SK-N-SH (cell line): ENCODE results near the gene TRIM47. TPM values are rescaled to one million over a fixed set of nuclear protein-coding genes. Genes with fewer than 3 reads are reported as not detected.

Experiments used
- CTCF ChIA-PET: fragments of 300-600, 350-600 bp; formaldehyde crosslinking; extraction: SDS; loops from one replicate; lab custom pipeline; 2021; lab: Yijun Ruan, JAX
- POLR2A ChIA-PET: fragments of 350-600 bp; sonication (Branson Sonifier 250); formaldehyde crosslinking; extraction: SDS; loops from one replicate; lab custom pipeline; 2020; ENCODE audit warnings: antibody characterized with exemption, inconsistent platforms; lab: Yijun Ruan, JAX
- DNase-seq: peaks from one replicate; pipeline ENCODE4 v3.0.0; 2012
- H2AFZ ChIP-seq: fragments of 200-600 bp; sonication (generic); 2 replicates; pipeline ENCODE4 v1.8.1; 2016; ENCODE audit warnings: antibody characterized with exemption, mild to moderate bottlenecking, low read depth
- H3F3A ChIP-seq: fragments of 200-600 bp; sonication (generic); replicated peaks from 2 replicates; pipeline ENCODE3; 2016; ENCODE audit warnings: antibody characterized with exemption, mild to moderate bottlenecking; ENCODE audit not compliant: insufficient read depth
- H3K27ac ChIP-seq, 2 experiments: fragments of 200-500 bp in 1 of 2; fragments of 200-600 bp in 1 of 2; sonication (Bioruptor generic) in 1 of 2; sonication (generic), shearing (Covaris generic) in 1 of 2; 2 replicates each; pipeline versions ENCODE4 v1.5.1 to v1.6.1; 2014 to 2016; ENCODE audit warnings: low read depth in 2 of 2, inconsistent platforms in 1 of 2, low read length in 1 of 2, mild to moderate bottlenecking in 1 of 2, mixed read lengths in 1 of 2
- H3K27me3 ChIP-seq: fragments of 200-600 bp; sonication (generic), shearing (Covaris generic); 2 replicates; pipeline ENCODE4 v1.6.1; 2016; ENCODE audit warnings: mixed run types; ENCODE audit not compliant: insufficient read depth
- H3K36me3 ChIP-seq, 2 experiments: fragments of 200-500 bp in 1 of 2; fragments of 200-600 bp in 1 of 2; sonication (Bioruptor generic) in 1 of 2; sonication (generic) in 1 of 2; replicated peaks in 1 of 2; 2 replicates each; pipeline versions ENCODE3 to v1.5.1; 2014 to 2016; ENCODE audit warnings: low read length in 1 of 2, mild to moderate bottlenecking in 1 of 2; ENCODE audit not compliant: insufficient read depth in 2 of 2, control insufficient read depth in 1 of 2
- H3K4me1 ChIP-seq, 2 experiments: fragments of 200-500 bp in 1 of 2; fragments of 200-600 bp in 1 of 2; sonication (Bioruptor generic) in 1 of 2; sonication (generic), shearing (Covaris generic) in 1 of 2; 2 replicates each; pipeline versions ENCODE4 v1.5.1 to v1.6.1; 2014 to 2016; ENCODE audit warnings: low read depth in 1 of 2, low read length in 1 of 2, mixed run types in 1 of 2; ENCODE audit not compliant: insufficient read depth in 2 of 2, control insufficient read depth in 1 of 2
- H3K4me2 ChIP-seq: fragments of 200-600 bp; sonication (generic), shearing (Covaris generic); 2 replicates; pipeline ENCODE4 v1.6.1; 2017; ENCODE audit warnings: mixed run types
- H3K4me3 ChIP-seq, 2 experiments: fragments of 200-500 bp in 1 of 2; fragments of 200-600 bp in 1 of 2; sonication (Bioruptor generic) in 1 of 2; sonication (generic), shearing (Covaris generic) in 1 of 2; 2 replicates each; pipeline versions ENCODE4 v1.5.1 to v1.8.1; 2014 to 2016; ENCODE audit warnings: low read depth in 2 of 2, inconsistent platforms in 1 of 2, low read length in 1 of 2, mild to moderate bottlenecking in 1 of 2, mixed read lengths in 1 of 2, moderate library complexity in 1 of 2
- H3K79me2 ChIP-seq: fragments of 200-600 bp; sonication (generic); 2 replicates; pipeline ENCODE4 v1.8.1; 2017; ENCODE audit warnings: mild to moderate bottlenecking; ENCODE audit not compliant: insufficient read depth
- H3K9ac ChIP-seq: fragments of 200-600 bp; sonication (generic); 2 replicates; pipeline ENCODE4 v1.6.1; 2017; ENCODE audit warnings: mixed run types
- H3K9me2 ChIP-seq: fragments of 200-600 bp; sonication (generic); 2 replicates; pipeline ENCODE4 v1.6.1; 2017; ENCODE audit warnings: mixed run types
- H3K9me3 ChIP-seq: fragments of 200-600 bp; sonication (generic); 2 replicates; pipeline ENCODE4 v1.6.1; 2017; ENCODE audit warnings: mixed run types, mild to moderate bottlenecking, moderate library complexity
- H4K20me1 ChIP-seq: fragments of 200-600 bp; sonication (generic); 2 replicates; pipeline ENCODE4 v1.6.1; 2017; ENCODE audit warnings: mild to moderate bottlenecking, mixed run types; ENCODE audit not compliant: insufficient read depth
- CTCF ChIP-seq: fragments of 200-600 bp; sonication (generic); IDR thresholded peaks from 2 replicates; pipeline ENCODE4 v1.6.1; 2017; ENCODE audit warnings: antibody characterized with exemption, mild to moderate bottlenecking, moderate library complexity
- EZH2phosphoT487 ChIP-seq: fragments of 200-600 bp; sonication (generic); IDR thresholded peaks from 2 replicates; pipeline ENCODE4 v1.6.1; 2017; ENCODE audit warnings: low read depth, mixed run types, mild to moderate bottlenecking, antibody characterized with exemption, moderate library complexity, borderline replicate concordance
- FOSL2 ChIP-seq: IDR thresholded peaks from 2 replicates; pipeline ENCODE4 v1.4.0; 2012; ENCODE audit warnings: low read depth, mild to moderate bottlenecking, moderate library complexity, borderline replicate concordance
- FOXJ3 ChIP-seq: sonication (generic); formaldehyde crosslinking; IDR thresholded peaks from 2 replicates; pipeline ENCODE4 v1.5.1; 2020; ENCODE audit warnings: mild to moderate bottlenecking, missing genetic modification reagents
- FOXM1 ChIP-seq: IDR thresholded peaks from 2 replicates; pipeline ENCODE4 v1.4.0; 2012; ENCODE audit warnings: low read depth, mild to moderate bottlenecking
- GABPA ChIP-seq: IDR thresholded peaks from 2 replicates; pipeline ENCODE4 v1.4.0; 2012; ENCODE audit warnings: low read depth, mild to moderate bottlenecking
- GATA2 ChIP-seq: sonication (generic); formaldehyde crosslinking; IDR thresholded peaks from 2 replicates; pipeline ENCODE4 v1.5.0; 2020; ENCODE audit warnings: mild to moderate bottlenecking, missing genetic modification reagents
- IRF3 ChIP-seq: fragments of 150-350 bp; IDR thresholded peaks from 2 replicates; pipeline ENCODE4 v1.6.1; 2016; ENCODE audit warnings: mild to moderate bottlenecking, low read depth, low read length
- MAX ChIP-seq: IDR thresholded peaks from 2 replicates; pipeline ENCODE4 v1.4.0; 2012; ENCODE audit warnings: low read depth
- NFIC ChIP-seq: IDR thresholded peaks from 2 replicates; pipeline ENCODE4 v1.4.0; 2012; ENCODE audit warnings: borderline replicate concordance
- POLR2AphosphoS5 ChIP-seq: IDR thresholded peaks from 2 replicates; pipeline ENCODE4 v1.6.1; 2012; ENCODE audit warnings: low read depth, low read length
- RAD21 ChIP-seq: IDR thresholded peaks from 2 replicates; pipeline ENCODE4 v1.6.1; 2012; ENCODE audit warnings: mild to moderate bottlenecking, low read length
- RCOR1 ChIP-seq: fragments of 150-350 bp; IDR thresholded peaks from 2 replicates; pipeline ENCODE4 v1.6.1; 2017; ENCODE audit warnings: antibody characterized with exemption, low read length
- RXRA ChIP-seq: IDR thresholded peaks from 2 replicates; pipeline ENCODE4 v1.4.0; 2012; ENCODE audit warnings: low read depth, mild to moderate bottlenecking, borderline replicate concordance
- TAF1 ChIP-seq: IDR thresholded peaks from 2 replicates; pipeline ENCODE4 v1.6.1; 2012; ENCODE audit warnings: low read depth, mild to moderate bottlenecking, low read length, moderate library complexity, borderline replicate concordance
- TCF12 ChIP-seq: IDR thresholded peaks from 2 replicates; pipeline ENCODE4 v1.4.0; 2012
- TEAD4 ChIP-seq: IDR thresholded peaks from 2 replicates; pipeline ENCODE4 v1.4.0; 2012; ENCODE audit warnings: mild to moderate bottlenecking, borderline replicate concordance; ENCODE audit not compliant: insufficient read depth
- USF1 ChIP-seq: IDR thresholded peaks from 2 replicates; pipeline ENCODE4 v1.4.0; 2012; ENCODE audit warnings: low read depth, borderline replicate concordance
- USF2 ChIP-seq: fragments of 150-350 bp; IDR thresholded peaks from 2 replicates; pipeline ENCODE4 v1.6.1; 2017; ENCODE audit warnings: antibody characterized with exemption, low read length, low read depth, borderline replicate concordance
- YY1 ChIP-seq: IDR thresholded peaks from 2 replicates; pipeline ENCODE4 v1.4.0; 2012; ENCODE audit warnings: low read depth, mild to moderate bottlenecking
- WGBS: methylation state at CpG from one replicate; pipeline ENCODE4 v1.1.6; 2017; ENCODE audit warnings: low lambda C conversion rate; 5-methylcytosine and 5-hydroxymethylcytosine counted together
- polyA plus RNA-seq, 3 experiments: library from polyadenylated mRNA; depleted of rRNA; stranded (reverse); fragments of >200 nt; gene quantifications; 2 replicates each; pipeline ENCODE4 v1.2.3, GENCODE V29; 2012

The TRIM47 gene
- polyA plus RNA-seq, 1 of the 3 experiments (the other 2 are of a cell fraction) = 5.1 TPM

- no peak for DNase-seq
- 94% methylated on average over 25 of the region's 32 CpGs for WGBS
- H3K79me2 ChIP-seq = no peaks in the 10 kb centered on the region
- POLR2A ChIA-PET = no interaction called here
- peaks cover 4 to 8% of the 10 kb centered on the region in 2 experiments for H3K36me3 ChIP-seq
- H2AFZ ChIP-seq = no peak overlapping the region
- no peak for TF ChIP-seq TAF1
- TF ChIP-seq RXRA = no peak
- no peak for TF ChIP-seq CTCF
- no peak for TF ChIP-seq POLR2AphosphoS5
- TF ChIP-seq IRF3 = no peak
- TF ChIP-seq TCF12 = no peak
- TF ChIP-seq RCOR1 = no peak
- no peak for TF ChIP-seq USF1
- no peak for TF ChIP-seq EZH2phosphoT487
- TF ChIP-seq FOXJ3 (CRISPR knock-in tag) = no peak
- TF ChIP-seq NFIC = no peak
- no peak for TF ChIP-seq USF2
- TF ChIP-seq FOXM1 = no peak
- no peak for TF ChIP-seq MAX
- TF ChIP-seq TEAD4 = no peak
- TF ChIP-seq RAD21 = no peak
- TF ChIP-seq GATA2 (CRISPR knock-in tag) = no peak
- TF ChIP-seq GABPA = no peak
- no peak for TF ChIP-seq FOSL2
- no peak for TF ChIP-seq YY1
- H3K9ac ChIP-seq = no peak overlapping the region
- H3K4me2 ChIP-seq = no peak overlapping the region
- no peaks in the 10 kb centered on the region for H3K27me3 ChIP-seq
- no peak overlapping the region for H3K27ac ChIP-seq
- CTCF ChIA-PET = interaction anchor here (1.0 to 2.2 kb wide), 3 partner anchors 13 to 91 kb away, joined by 3 to 6 read pairs (median 4); partner anchors contain the start of gene TRIM65
- H3K9me2 ChIP-seq = no peaks in the 10 kb centered on the region
- no peaks in the 10 kb centered on the region for H4K20me1 ChIP-seq
- H3F3A ChIP-seq = no peaks in the 10 kb centered on the region
- no peaks in the 10 kb centered on the region for H3K9me3 ChIP-seq
- peaks cover 0 to 18% of the 10 kb centered on the region in 2 experiments; a peak in 1 of 4 replicates for H3K4me1 ChIP-seq
- no peak overlapping the region for H3K4me3 ChIP-seq
Measured at GRCh38 chr17:75913537-75914210, 35.3 kb upstream of the TRIM47 start.
